Measurements from ENCODE around the gene IFRD1.
A peak's percentile ranks its signal among the peaks of the same experiment; 100 is the strongest.
"Not testable (repeated sequence)": the region's sequence is repeated elsewhere in the genome, so short reads cannot be mapped to it uniquely, and the experiment has no call there.

Gene IFRD1

GRCh38 chr7:112444505-112444904 is 5.8 kb upstream of the IFRD1 start:
- DNase-seq, result no peak

GRCh38 chr7:112446431-112446830 is 3.8 kb upstream of the IFRD1 start:
- no peak for DNase-seq

DNA sequence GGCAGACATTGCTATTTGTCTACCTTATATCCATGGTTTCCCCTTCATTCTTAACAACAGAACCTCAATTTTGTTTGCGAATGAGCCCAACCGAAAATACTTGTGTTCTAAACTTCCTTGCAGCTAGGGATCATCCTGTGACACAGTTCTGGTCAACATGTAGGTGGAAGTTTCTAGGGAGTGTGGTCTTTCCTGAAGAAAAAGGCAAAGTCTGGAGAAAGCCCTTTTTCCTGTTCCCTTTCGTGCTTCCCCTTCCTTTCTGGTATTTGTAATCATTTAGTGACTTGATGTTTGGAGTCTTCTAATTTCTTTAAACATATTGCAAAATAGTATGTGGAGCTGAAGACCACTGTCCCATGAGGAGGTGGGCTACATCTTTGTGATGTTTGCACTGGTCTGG is 2.9 kb upstream of the IFRD1 start:
- DNase-seq, result no peak

DNA sequence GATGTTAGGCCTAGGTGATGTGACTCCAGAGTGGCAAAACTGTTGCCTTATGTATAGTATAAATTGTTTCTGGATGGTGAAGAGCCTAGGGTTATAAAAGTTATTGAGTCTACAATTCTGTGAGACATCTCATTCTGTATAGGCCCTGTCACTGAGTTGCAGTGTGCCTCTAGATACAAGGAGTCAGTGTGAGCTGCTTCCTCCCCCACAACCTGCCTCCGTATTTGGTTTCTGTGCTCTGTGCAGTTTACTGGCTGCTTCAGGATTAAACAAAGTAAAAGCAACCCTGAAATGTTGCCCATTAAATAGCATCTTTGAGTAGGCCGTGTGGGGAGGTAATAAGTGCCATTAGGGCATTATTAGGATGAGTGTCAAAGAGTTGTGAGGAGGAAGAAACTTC is 1.9 kb upstream of the IFRD1 start:
- DNase-seq, result no peak

- no peak for DNase-seq
Observed at GRCh38 chr7:112448891-112449290, 1.4 kb upstream of the IFRD1 start.

GRCh38 chr7:112449353-112449752 is 907 bp upstream of the IFRD1 start:
- no peak for DNase-seq

GRCh38 chr7:112450807-112451761 is 824 bp downstream of the IFRD1 start:
- DNase-seq, result peak; percentile 77

- peak; percentile 4 for DNase-seq
Observed at GRCh38 chr7:112452102-112452888, 2.0 kb downstream of the IFRD1 start.

GRCh38 chr7:112453505-112454171 is 3.4 kb downstream of the IFRD1 start:
- no peak for DNase-seq

DNA sequence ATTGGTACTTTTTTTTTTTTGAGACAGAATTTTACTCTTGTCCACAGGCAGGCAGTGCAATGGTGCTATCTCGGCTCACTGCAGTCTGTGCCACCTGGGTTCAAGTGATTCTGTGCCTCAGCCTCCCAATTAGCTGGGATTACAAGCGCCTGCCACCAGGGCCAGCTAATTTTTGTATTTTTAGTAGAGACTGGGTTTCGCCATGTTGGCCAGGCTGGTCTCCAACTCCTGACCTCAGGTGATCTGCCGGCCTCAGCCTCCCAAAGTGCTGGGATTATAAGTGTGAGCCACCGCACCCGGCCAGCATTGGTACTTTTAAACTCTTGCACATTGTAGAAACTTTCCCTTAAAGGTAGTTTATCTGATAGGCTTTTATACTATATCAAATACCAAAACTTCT is 3.9 kb downstream of the IFRD1 start:
- not testable (repeated sequence) for DNase-seq

GRCh38 chr7:112459645-112460044 is 9.4 kb downstream of the IFRD1 start:
- no peak for DNase-seq

GRCh38 chr7:112462236-112462635 is 12.0 kb downstream of the IFRD1 start:
- DNase-seq, result peak; percentile 11

GRCh38 chr7:112467867-112468266 is 17.6 kb downstream of the IFRD1 start:
- no peak for DNase-seq

- DNase-seq, result no peak
Observed at GRCh38 chr7:112470194-112470593, 19.9 kb downstream of the IFRD1 start.

DNA sequence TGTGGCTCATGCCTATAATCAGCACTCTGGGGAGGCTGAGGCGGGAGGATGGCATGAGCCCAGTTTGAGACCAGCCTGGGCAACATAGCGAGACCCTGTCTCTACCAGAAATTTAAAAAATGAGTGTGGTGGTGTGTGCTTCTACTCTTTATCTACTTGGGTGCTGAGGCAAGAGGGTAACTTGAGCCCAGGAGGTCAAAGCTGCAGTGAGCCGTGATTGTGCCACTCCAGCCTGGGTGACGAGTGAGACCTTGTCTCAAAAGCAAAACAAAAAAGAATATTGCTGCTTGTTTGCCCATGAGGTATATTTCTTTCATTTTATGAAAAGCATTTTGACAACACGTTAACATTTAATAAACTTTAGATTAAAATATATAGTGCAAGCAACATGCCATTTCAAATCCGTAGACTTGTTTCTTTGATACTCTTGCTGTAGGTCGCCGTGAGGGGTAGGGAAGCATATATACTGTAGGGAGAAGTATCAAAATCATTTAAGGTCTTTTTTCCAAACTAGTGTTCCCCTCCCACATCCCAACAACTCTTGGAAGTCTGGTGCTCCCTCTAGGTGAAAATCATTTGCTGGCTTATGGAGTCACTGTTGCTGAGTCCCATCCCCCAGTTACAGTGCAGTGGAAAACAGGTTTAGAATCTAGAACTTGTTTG is 26.3 kb downstream of the IFRD1 start:
- DNase-seq, result no peak

GRCh38 chr7:112481121-112481736 is 31.0 kb downstream of the IFRD1 start:
- DNase-seq, result no peak

DNA sequence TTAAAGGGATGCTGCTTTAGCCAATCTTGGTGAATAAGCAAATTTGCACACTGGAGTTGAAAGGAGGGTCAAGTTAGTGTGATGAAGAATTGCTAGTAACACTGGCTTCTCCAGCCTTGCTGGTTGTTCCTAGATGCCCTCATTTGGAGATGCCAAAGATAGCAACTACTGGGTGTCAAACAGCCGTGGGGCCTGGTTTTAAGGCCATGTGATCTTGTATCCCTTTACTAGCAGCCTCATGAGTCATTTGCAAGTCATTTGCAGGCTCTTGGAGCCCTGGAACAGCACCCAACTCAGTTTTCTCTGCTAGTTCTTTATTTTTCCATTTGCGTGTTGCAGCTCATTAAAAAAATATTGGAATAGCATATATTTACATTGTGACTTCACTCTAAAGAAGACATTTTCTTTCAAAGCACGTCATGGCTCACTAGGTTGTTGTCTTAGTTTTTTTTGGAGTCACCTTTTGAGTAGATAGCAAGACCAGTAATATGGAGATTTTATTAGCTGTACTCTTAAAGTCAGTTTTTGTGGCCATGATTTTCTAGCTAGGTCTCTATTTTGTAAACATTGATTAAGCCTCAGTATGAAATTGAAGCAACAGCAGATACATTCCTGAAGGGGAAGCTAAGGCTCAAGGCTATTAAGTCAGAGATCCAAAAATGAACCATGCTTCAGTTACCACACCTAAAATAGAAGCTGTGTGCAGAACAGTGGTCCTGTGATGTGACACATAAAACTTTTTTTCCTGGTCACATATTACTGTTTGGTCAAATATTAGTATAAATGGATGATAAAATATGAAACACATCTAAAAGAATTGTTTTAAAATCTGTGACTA is 31.8 kb downstream of the IFRD1 start:
- no peak for DNase-seq

GRCh38 chr7:112484671-112485167 is 34.5 kb downstream of the IFRD1 start:
- no peak for DNase-seq

DNA sequence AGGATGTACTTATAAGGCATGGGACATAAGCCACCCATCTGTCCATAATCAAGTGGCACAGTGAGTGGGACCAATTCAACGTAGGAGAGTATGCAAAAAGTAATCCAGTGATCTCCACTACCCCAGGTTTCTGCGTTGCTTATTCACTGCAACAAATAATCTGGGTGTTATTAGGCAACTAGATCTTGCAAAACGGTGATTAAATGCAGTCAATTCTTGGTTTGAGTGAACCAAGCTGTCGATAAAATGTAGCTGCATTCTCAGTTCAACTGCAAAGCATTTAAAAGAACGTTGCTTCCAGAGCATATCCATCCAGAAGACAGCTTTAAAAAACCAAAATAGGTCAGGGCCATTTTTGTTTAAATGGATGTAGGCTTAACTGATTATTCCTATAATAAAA is 35.5 kb downstream of the IFRD1 start:
- DNase-seq, result no peak

GRCh38 chr7:112487457-112488263 is 37.4 kb downstream of the IFRD1 start:
- DNase-seq, result no peak

GRCh38 chr7:112488264-112488552 is 37.9 kb downstream of the IFRD1 start:
- no peak for DNase-seq
